ENCODE measurements around the gene IFTAP.
"Not testable (repeated sequence)": the region's sequence is repeated elsewhere in the genome, so short reads cannot be mapped to it uniquely, and the experiment has no call there.

IFTAP gene, protein sequence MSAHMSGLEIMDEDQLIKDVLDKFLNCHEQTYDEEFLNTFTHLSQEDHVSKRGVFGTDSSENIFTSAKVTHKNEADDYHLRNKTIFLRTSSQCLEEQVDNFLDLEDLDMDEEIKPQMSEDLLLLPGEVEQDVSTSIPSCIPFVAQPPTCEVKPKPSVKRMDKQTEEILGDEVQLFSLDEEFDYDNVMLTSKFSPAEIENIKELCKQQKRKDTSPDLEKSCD

GRCh38 chr11:36594316-36594989 lies at the start of gene IFTAP:
Gene IFTAP (plus strand): TSS chr11:36594502. CDS start chr11:36610104, 15,602 bp downstream.
- peak; percentile 37 for DNase-seq

GRCh38 chr11:36550385-36551115 lies 43.8 kb upstream of the IFTAP start:
- no peak for DNase-seq

DNA sequence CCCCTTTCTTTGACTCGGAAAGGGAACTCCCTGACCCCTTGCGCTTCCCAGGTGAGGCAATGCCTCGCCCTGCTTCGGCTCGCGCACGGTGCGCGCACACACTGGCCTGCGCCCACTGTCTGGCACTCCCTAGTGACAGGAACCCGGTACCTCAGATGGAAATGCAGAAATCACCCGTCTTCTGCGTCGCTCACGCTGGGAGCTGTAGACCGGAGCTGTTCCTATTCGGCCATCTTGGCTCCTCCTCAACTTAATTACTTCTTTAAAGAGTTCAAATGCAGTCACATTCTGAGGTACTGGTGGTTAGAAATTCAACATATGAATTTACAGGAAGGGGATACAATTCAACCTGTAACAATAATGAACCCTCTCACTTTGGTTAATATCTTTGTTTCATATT lies 36.9 kb upstream of the IFTAP start:
- DNase-seq: not testable (repeated sequence)

GRCh38 chr11:36557991-36558390 lies 36.3 kb upstream of the IFTAP start:
- no peak for DNase-seq

- no peak for DNase-seq
Observed at GRCh38 chr11:36558571-36559413, 35.5 kb upstream of the IFTAP start.

- DNase-seq: peak; percentile 0
Observed at GRCh38 chr11:36564376-36565030, 29.8 kb upstream of the IFTAP start.

GRCh38 chr11:36565031-36565610 lies 29.2 kb upstream of the IFTAP start:
- DNase-seq: no peak

DNA sequence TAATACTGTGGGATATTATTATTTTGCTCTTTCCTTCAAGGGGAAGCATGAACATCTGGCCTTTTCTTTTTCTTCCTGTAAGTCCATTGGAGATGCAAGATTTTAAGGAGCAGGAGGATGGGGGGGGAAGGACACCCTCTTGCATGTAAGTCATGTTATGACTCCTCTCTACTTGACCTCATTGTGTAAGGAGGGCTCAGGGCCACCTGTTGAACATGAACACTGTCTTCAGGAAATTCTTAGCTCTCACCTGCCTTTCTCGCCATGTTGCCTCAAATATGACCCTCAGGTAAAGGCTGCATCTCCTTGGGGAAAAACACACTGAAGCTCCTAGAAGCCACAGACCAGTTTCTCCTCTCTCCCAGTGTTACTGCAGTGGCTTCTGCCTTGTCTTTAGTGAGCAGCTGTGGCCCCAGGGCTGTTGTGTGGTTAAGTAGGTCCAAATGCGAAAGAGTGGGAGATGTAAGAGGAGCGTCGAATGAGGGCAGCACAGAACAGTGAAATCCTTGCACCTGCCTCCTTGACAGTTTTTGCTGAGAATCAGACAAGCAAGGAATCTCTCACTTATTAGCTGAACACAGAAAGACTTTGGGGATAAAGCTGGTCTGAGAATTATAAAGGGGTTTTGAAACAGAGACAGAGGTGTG lies 27.8 kb upstream of the IFTAP start:
- no peak for DNase-seq

GRCh38 chr11:36567694-36568093 lies 26.6 kb upstream of the IFTAP start, which contains the start of gene RAG1:
Gene RAG1 (plus strand): TSS chr11:36568007. CDS start chr11:36573305, 5,298 bp downstream.
- no peak for DNase-seq

DNA sequence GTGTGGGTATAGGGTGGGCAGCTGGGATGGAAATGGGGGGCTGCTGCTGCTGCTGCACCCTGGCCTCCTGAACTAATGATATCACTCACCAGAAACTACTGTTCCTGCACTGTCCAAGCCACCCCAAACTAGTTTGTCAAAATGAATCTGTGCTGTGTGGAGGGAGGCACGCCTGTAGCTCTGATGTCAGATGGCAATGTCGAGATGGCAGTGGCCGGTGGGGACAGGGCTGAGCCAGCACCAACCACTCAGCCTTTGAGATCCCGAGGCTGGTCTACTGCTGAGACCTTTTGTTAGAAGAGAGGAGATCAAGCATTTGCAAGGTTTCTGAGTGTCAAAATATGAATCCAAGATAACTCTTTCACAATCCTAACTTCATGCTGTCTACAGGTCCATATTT lies 25.2 kb upstream of the IFTAP start:
- no peak for DNase-seq

GRCh38 chr11:36574486-36574885 lies 19.8 kb upstream of the IFTAP start:
- no peak for DNase-seq

GRCh38 chr11:36577373-36577772 lies 16.9 kb upstream of the IFTAP start:
- no peak for DNase-seq

- no peak for DNase-seq
Observed at GRCh38 chr11:36577859-36578258, 16.4 kb upstream of the IFTAP start.

DNA sequence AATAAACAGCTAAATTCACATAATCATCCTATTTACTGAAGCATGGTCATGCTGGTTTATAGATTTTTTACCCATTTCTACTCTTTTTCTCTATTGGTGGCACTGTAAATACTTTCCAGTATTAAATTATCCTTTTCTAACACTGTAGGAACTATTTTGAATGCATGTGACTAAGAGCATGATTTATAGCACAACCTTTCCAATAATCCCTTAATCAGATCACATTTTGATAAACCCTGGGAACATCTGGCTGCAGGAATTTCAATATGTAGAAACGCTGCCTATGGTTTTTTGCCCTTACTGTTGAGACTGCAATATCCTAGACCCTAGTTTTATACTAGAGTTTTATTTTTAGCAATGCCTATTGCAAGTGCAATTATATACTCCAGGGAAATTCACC lies 15.8 kb upstream of the IFTAP start:
- DNase-seq: no peak

GRCh38 chr11:36581536-36581935 lies 12.8 kb upstream of the IFTAP start:
- no peak for DNase-seq

DNA sequence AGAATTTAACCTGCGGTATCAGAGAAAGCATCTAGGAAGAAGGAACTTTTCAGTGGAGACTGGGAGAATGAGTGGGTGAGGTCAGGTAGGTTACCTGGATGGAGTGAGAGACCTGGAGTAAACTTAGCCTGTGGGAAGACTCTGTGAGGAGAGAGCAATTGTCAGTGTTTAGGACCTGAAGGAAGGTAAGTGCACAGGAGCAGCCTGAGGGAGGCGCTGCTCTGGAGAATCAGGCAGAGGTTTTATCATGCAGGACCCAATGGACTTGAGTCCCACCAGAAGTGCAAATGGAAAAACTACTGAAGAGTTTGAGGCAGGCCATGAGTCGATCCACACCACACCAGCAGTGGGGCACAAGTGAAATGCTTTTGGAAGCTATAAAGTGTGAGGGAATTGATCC lies 10.6 kb upstream of the IFTAP start:
- DNase-seq: no peak

- DNase-seq: no peak
Observed at GRCh38 chr11:36586543-36586942, 7.8 kb upstream of the IFTAP start.

DNA sequence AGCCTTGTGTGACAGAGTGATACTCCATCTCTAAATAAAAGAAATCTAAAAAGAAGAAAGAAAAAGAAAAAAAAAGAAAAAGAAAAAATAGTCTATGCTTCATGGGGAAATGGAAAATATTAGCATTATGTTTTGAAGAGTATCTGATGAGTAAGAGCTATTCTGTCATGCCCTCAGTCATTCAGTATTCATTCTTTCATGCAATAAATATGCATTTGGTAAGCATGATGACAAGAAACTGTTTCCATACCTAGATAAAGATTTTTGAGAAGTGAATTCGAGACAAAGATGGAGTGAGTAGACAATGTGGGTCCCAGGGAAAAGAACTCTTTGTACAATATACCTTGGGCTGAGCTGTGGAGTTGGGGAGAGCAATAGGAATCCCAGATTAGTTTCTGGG lies 6.2 kb upstream of the IFTAP start:
- DNase-seq: no peak

- DNase-seq: no peak
Observed at GRCh38 chr11:36590513-36590912, 3.8 kb upstream of the IFTAP start.

GRCh38 chr11:36591433-36591832 lies 2.9 kb upstream of the IFTAP start:
- no peak for DNase-seq

GRCh38 chr11:36596880-36597279 lies 2.6 kb downstream of the IFTAP start:
- DNase-seq: no peak

DNA sequence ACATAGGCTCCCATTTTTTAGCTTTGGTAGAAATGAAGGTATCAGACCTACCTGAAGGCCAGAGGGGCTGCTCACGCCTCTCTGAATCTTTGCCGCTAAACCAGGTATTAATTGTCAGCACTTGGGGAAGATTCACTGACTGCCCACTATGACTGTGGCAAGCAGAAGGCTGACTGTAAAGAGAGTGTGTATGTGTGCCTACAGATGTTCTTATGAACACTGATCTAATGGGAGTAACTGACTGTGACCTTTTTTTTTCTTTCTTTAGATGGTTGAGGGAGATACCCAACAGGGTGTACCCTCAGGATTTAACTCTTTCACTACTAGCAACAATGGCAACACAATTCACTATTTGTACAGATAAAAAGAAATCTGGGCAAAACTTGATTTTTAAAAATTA lies 3.7 kb downstream of the IFTAP start, which contains the start of gene RAG2:
TSS of gene RAG2 (minus strand) at position 186 of the 400 bp plus-strand sequence. CDS start 4,068 bp downstream, outside the sequence.
- DNase-seq: no peak
